GM10266 (cell line): ENCODE measurements around the gene SYNDIG1.

Experiments used
- DNase-seq: peaks from one replicate; pipeline ENCODE4 v3.0.0; 2012; ENCODE audit errors: extremely low spot score
- TF ChIP-seq, protein P1 (sequence below): IDR thresholded peaks from 2 replicates; pipeline ENCODE4 v1.5.1; 2012; ENCODE audit warnings: mild to moderate bottlenecking, low read depth; ENCODE audit not compliant: control insufficient read depth, insufficient read depth; ENCODE audit errors: missing control alignments

Gene SYNDIG1

DNA sequence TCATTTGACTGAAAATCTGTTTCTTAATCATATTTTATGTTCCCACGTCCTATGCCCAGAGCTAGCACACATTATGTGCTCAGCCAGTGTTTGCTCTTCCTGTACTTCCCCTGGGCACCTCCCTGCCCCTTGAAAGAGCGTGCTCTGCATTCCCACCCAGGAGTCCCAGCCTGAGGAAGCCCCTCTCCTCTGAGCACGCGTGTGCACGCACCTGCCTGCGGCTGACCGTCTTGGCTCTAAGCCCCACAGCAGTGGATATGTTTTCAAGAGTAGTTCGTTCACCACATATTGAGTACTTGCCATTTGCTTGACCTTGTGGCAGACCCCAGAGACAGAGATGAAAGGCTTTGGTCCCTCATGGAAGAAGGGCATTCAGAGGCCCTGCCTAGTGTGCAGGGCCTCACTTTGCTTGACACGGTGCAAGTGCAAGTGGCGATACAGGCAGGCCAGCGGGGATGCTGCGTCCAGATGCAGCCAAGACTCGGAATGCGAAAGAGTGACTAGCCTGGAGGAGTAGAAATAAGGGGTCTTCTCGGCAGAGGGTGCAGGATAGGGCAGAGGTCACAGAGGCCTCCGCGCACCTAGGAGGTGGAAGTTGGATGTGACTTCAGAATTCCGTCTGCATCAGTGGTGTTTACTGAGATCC, 14.1 kb downstream of the SYNDIG1 start:
- DNase-seq, result no peak
- TF ChIP-seq, protein P1, sequence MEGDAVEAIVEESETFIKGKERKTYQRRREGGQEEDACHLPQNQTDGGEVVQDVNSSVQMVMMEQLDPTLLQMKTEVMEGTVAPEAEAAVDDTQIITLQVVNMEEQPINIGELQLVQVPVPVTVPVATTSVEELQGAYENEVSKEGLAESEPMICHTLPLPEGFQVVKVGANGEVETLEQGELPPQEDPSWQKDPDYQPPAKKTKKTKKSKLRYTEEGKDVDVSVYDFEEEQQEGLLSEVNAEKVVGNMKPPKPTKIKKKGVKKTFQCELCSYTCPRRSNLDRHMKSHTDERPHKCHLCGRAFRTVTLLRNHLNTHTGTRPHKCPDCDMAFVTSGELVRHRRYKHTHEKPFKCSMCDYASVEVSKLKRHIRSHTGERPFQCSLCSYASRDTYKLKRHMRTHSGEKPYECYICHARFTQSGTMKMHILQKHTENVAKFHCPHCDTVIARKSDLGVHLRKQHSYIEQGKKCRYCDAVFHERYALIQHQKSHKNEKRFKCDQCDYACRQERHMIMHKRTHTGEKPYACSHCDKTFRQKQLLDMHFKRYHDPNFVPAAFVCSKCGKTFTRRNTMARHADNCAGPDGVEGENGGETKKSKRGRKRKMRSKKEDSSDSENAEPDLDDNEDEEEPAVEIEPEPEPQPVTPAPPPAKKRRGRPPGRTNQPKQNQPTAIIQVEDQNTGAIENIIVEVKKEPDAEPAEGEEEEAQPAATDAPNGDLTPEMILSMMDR, result no peak

- TF ChIP-seq, protein P1, result no peak
- no peak for DNase-seq
Observed at GRCh38 chr20:24484081-24484450, 14.6 kb downstream of the SYNDIG1 start.

DNA sequence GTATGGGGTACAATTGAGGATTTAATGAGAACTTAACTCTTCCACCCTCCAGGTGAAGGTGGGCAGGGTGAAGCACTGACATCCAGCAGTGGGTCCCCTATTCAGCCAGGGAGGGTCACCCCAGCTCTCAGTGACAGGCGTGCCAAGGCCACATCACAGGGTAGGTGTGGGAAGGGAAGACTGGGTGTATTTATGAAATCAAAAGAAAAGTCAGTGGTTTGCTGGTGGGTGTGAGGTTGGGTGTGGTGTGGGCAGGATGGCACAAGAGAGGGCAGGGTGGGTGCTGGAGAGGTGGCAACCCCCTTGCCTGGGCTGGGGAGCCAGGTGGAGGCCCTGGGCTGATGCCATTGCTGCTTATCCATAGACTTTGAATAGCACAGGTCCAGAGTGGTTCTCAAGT, 16.6 kb downstream of the SYNDIG1 start:
- TF ChIP-seq, protein P1, result no peak
- DNase-seq, result no peak

DNA sequence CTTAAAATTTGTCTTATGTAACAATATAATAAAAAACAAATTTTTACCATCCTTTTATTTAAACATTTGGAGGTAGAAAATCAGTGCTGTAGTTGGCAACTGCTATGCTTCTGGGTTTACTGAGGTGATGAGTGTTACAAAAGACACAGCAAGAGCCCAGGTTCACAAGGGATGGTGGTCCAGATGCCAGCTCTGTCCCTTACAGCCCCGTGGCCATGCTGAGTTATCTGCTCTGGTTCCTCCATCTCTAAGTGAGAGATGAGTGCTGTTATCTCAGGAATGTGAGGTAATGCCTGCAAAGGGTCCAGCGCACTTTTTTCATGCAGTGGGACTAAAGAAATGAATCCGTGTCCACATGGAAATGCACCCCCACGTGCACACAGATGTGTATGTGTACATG, 17.8 kb downstream of the SYNDIG1 start:
- no peak for DNase-seq
- TF ChIP-seq, protein P1, result no peak

DNA sequence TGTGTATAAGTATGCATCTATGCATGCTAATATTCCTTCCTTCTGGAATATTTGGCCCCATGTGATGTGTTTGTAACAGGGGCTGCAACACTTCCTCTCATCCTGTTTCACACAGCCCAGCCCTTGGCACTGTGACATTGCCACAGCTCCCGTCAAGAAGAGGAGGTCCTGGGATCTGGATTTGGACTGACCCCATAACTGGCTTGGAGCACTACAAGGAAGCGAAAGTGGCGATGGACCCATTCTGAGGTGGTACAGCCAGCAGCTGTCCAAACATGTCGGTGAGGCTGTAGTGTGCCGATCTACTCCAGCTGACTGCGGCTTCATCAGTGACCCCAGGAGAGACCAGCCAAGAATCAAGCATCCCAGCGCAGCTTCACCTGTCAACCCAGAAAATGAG, 18.2 kb downstream of the SYNDIG1 start:
- no peak for DNase-seq

GRCh38 chr20:24488064-24488799, 18.8 kb downstream of the SYNDIG1 start:
- no peak for DNase-seq
- TF ChIP-seq, protein P1, result no peak

More for the DNA sequence above, 18.2 kb downstream of the SYNDIG1 start:
- TF ChIP-seq, protein P1, result no peak

DNA sequence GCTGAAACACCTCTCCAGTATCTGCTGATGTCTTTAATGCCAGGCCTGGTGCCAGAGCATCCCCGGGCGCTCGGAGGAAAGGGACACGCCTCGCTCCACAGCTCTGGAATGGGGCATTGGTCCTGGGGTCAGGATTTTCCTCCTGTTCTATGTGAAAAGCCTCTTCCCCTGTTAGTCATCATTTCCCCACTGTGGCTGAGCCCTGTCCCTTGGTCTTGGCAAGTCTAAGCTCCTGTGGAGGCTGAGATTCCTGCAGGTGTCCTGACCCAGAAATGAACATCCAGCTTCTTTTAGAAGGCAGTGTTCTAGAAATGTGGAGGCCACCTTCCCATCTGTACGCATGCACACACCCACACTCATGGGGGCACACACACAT, 19.4 kb downstream of the SYNDIG1 start:
- TF ChIP-seq, protein P1, result no peak

More for the DNA sequence above, 19.4 kb downstream of the SYNDIG1 start:
- DNase-seq, result no peak
